Transverse colon (tissue), 4 donors: ENCODE results near the gene DNAJC6. TPM values are rescaled to one million over a fixed set of nuclear protein-coding genes. Genes with fewer than 3 reads are reported as not detected.

Experiments
- DNase-seq: peaks from one replicate; pipeline ENCODE4 v3.0.0-alpha.2; 2019
- H3K27ac ChIP-seq, 4 donors: fragments of 200-600 bp; sonication (generic); 2 replicates each; pipeline ENCODE4 v1.5.1; 2016 to 2018; ENCODE audit warnings: inconsistent platforms in 4 of 4
- H3K27me3 ChIP-seq: fragments of 200-600 bp; sonication (generic); 2 replicates; pipeline ENCODE4 v1.5.1; 2017; ENCODE audit warnings: inconsistent platforms
- H3K36me3 ChIP-seq, 4 donors: fragments of 200-600 bp; sonication (generic); 2 replicates each; pipeline ENCODE4 v1.5.1; 2017 to 2019; ENCODE audit warnings: inconsistent platforms in 4 of 4
- H3K4me1 ChIP-seq, 4 donors: fragments of 200-600 bp; sonication (generic); 2 replicates each; pipeline ENCODE4 v1.5.1; 2017 to 2020; ENCODE audit warnings: inconsistent platforms in 4 of 4
- H3K4me3 ChIP-seq, 4 donors: fragments of 200-600 bp; sonication (generic); 1 replicate in 1 of 4; 2 replicates in 3 of 4; pipeline versions ENCODE4 v1.5.1 to v1.6.1; 2017 to 2019; ENCODE audit warnings: inconsistent platforms in 4 of 4
- H3K9me3 ChIP-seq, 2 donors: fragments of 200-600 bp; sonication (generic); 2 replicates each; pipeline ENCODE4 v1.5.1; 2017 to 2019; ENCODE audit warnings: inconsistent platforms in 2 of 2
- CTCF ChIP-seq, 5 experiments: fragments of 200-600 bp in 3 of 5; fragments of 450-650 bp in 2 of 5; sonication (generic) in 3 of 5; IDR thresholded peaks; 1 replicate in 2 of 5; 2 replicates in 3 of 5; pipeline ENCODE4 v1.5.1; 2016 to 2017; ENCODE audit warnings: antibody characterized with exemption in 5 of 5, inconsistent platforms in 3 of 5, mild to moderate bottlenecking in 2 of 5, moderate library complexity in 1 of 5
- EP300 ChIP-seq: sonication (generic); formaldehyde crosslinking; IDR thresholded peaks from one replicate; pipeline ENCODE4 v1.6.1; 2017; ENCODE audit warnings: antibody characterized with exemption, low read depth
- POLR2A ChIP-seq: fragments of 450-650 bp; IDR thresholded peaks from one replicate; pipeline ENCODE4 v1.6.1; 2016; ENCODE audit warnings: antibody characterized with exemption, mild to moderate bottlenecking, moderate library complexity
- POLR2AphosphoS5 ChIP-seq, 3 donors: sonication (generic); formaldehyde crosslinking; IDR thresholded peaks; one replicate each; pipeline ENCODE4 v1.6.1; 2016; ENCODE audit warnings: antibody characterized with exemption in 3 of 3
- WGBS, 2 donors: methylation state at CpG; one replicate each; pipeline ENCODE4 v1.1.5; 2018; ENCODE audit warnings: low coverage in 1 of 2; 5-methylcytosine and 5-hydroxymethylcytosine counted together
- in situ Hi-C, 4 donors: fragments of 200-750 bp; cut with MboI; loops; one replicate each; pipeline versions ENCODE4 v1.15.0 to v1.15.1; 2017; ENCODE audit warnings: low sequenced_read_pairs in 3 of 4, low pct_ligation_motif_present in 1 of 4, low pct_unique_long_range_greater_than_20kb in 1 of 4
- intact Hi-C: fragments of 100-400 bp; cut with DNase I; formaldehyde crosslinking; loops from one replicate; pipeline ENCODE4 v1.15.1; 2023; ENCODE audit warnings: low total_unique reads
- total RNA-seq, 4 donors: library from RNA; depleted of rRNA; stranded (reverse); fragments of >200 nt; gene quantifications; one replicate each; pipeline ENCODE4 v1.1.0, GENCODE V29; 2016

The DNAJC6 gene
- total RNA-seq, 4 donors from 2014 or later, result 0.40 to 2.7 (median 1.7) TPM

- Histone ChIP-seq H3K27me3 (no peaks in the 10 kb centered on the region), H3K4me1 (no peaks in the 10 kb centered on the region), H3K9me3 (no peaks in the 10 kb centered on the region), H3K36me3 (no peaks in the 10 kb centered on the region), H3K4me3 (no peak overlapping the region), H3K27ac (no peak overlapping the region)
- in situ Hi-C loops (no loop called here), intact Hi-C loops (no loop called here)
- TF ChIP-seq POLR2A (no peak), CTCF (IDR thresholded peaks at IDR 0.05) (no peak), EP300 (no peak), POLR2AphosphoS5 (IDR thresholded peaks at IDR 0.05) (no peak)
- 82 to 92% methylated on average over 1 of the region's 1 CpG for WGBS, 2 donors
- DNase-seq, result no peak
Observed at GRCh38 chr1:65330021-65330420, 20.7 kb downstream of the DNAJC6 start.

GRCh38 chr1:65330822-65331221, 21.5 kb downstream of the DNAJC6 start:
- Histone ChIP-seq H3K4me3 (no peak overlapping the region), H3K27ac (no peak overlapping the region), H3K4me1 (no peaks in the 10 kb centered on the region), H3K9me3 (no peaks in the 10 kb centered on the region), H3K36me3 (no peaks in the 10 kb centered on the region), H3K27me3 (no peaks in the 10 kb centered on the region)
- 75 to 82% methylated on average over 6 of the region's 6 CpGs for WGBS, 2 donors
- intact Hi-C loops, result no loop called here
- in situ Hi-C loops, result no loop called here
- DNase-seq, result no peak
- TF ChIP-seq CTCF (IDR thresholded peaks at IDR 0.05) (no peak), EP300 (no peak), POLR2AphosphoS5 (IDR thresholded peaks at IDR 0.05) (no peak), POLR2A (no peak)

GRCh38 chr1:65332821-65333220, 23.5 kb downstream of the DNAJC6 start:
- H3K27ac ChIP-seq, result no peak overlapping the region
- in situ Hi-C loops (no loop called here), intact Hi-C loops (no loop called here)
- 50 to 70% methylated on average over 1 of the region's 1 CpG for WGBS, 2 donors
- TF ChIP-seq EP300, result no peak
- no peak for TF ChIP-seq CTCF (IDR thresholded peaks at IDR 0.05)
- no peak for TF ChIP-seq POLR2AphosphoS5 (IDR thresholded peaks at IDR 0.05)
- TF ChIP-seq POLR2A, result no peak
- H3K27me3 ChIP-seq, result no peaks in the 10 kb centered on the region
- no peak overlapping the region for H3K4me3 ChIP-seq
- H3K4me1 ChIP-seq, result no peaks in the 10 kb centered on the region
- H3K9me3 ChIP-seq, result no peaks in the 10 kb centered on the region
- no peaks in the 10 kb centered on the region for H3K36me3 ChIP-seq
- no peak for DNase-seq

GRCh38 chr1:65334081-65334480, 24.7 kb downstream of the DNAJC6 start:
- in situ Hi-C loops, result no loop called here
- no peaks in the 10 kb centered on the region for H3K4me1 ChIP-seq
- no peaks in the 10 kb centered on the region for H3K9me3 ChIP-seq
- no peaks in the 10 kb centered on the region for H3K36me3 ChIP-seq
- 70 to 91% methylated on average over 2 of the region's 2 CpGs for WGBS, 2 donors
- H3K27me3 ChIP-seq, result no peaks in the 10 kb centered on the region
- no peak overlapping the region for H3K27ac ChIP-seq
- H3K4me3 ChIP-seq, result no peak overlapping the region
- no peak for TF ChIP-seq POLR2AphosphoS5 (IDR thresholded peaks at IDR 0.05)
- no peak for TF ChIP-seq EP300
- no peak for TF ChIP-seq POLR2A
- TF ChIP-seq CTCF (IDR thresholded peaks at IDR 0.05), result no peak
- no peak for DNase-seq
- intact Hi-C loops, result no loop called here
